IMR-90 (cell line): Measurements from ENCODE around the gene SLC9A1. TPM values are rescaled to one million over a fixed set of nuclear protein-coding genes. Genes with fewer than 3 reads are reported as not detected.

Experiments used
- ATAC-seq: fragments of 200-7000 bp; cut with Tn5 transposase; 2 replicates; pipeline ENCODE4 v1.9.1; 2020; ENCODE audit warnings: low read depth, mild to moderate bottlenecking, moderate library complexity
- BruUV-seq: library from RNA; stranded (reverse); fragments of 400-500 nt; replicated peaks from 2 replicates; lab custom pipeline; 2021; lab: Mats Ljungman, UMichigan
- CTCF ChIA-PET: fragments of 300-600 bp; formaldehyde crosslinking; extraction: SDS; loops from one replicate; lab custom pipeline; 2021; ENCODE audit warnings: antibody characterized with exemption; lab: Yijun Ruan, JAX
- POLR2A ChIA-PET: fragments of 300-600 bp; sonication (Branson Sonifier 250); formaldehyde crosslinking; loops from one replicate; lab custom pipeline; 2022; ENCODE audit warnings: antibody characterized with exemption; ENCODE audit not compliant: unreplicated experiment; lab: Charles Lee
- DNase-seq: peaks from one replicate; pipeline ENCODE4 v3.0.0; 2013
- H2AFZ ChIP-seq: replicated peaks from 2 replicates; pipeline ENCODE3; 2013; ENCODE audit warnings: low read length, mild to moderate bottlenecking; ENCODE audit not compliant: poor library complexity
- H2AK5ac ChIP-seq: 2 replicates; pipeline ENCODE4 v1.6.1; 2013; ENCODE audit warnings: low read depth, low read length, inconsistent platforms
- H2AK9ac ChIP-seq: replicated peaks from 2 replicates; pipeline ENCODE3; 2013; ENCODE audit warnings: mild to moderate bottlenecking, low read depth, low read length, moderate library complexity; ENCODE audit not compliant: poor library complexity
- H2BK120ac ChIP-seq: 2 replicates; pipeline ENCODE4 v1.6.1; 2013; ENCODE audit warnings: low read depth, low read length, inconsistent platforms
- H2BK15ac ChIP-seq: 3 replicates; pipeline ENCODE4 v1.6.1; 2013; ENCODE audit warnings: low read depth, low read length, inconsistent platforms
- H2BK20ac ChIP-seq: 2 replicates; pipeline ENCODE4 v1.6.1; 2013; ENCODE audit warnings: low read depth, mild to moderate bottlenecking, inconsistent platforms, low read length, moderate library complexity
- H2BK5ac ChIP-seq: 2 replicates; pipeline ENCODE4 v1.6.1; 2013; ENCODE audit warnings: mild to moderate bottlenecking, low read depth, low read length, inconsistent platforms; ENCODE audit not compliant: poor library complexity, severe bottlenecking
- H3K14ac ChIP-seq: replicated peaks from 2 replicates; pipeline ENCODE4 v1.6.1; 2013; ENCODE audit warnings: low read depth, low read length, inconsistent platforms
- H3K18ac ChIP-seq: 2 replicates; pipeline ENCODE4 v1.6.1; 2013; ENCODE audit warnings: low read depth, low read length, control low read depth
- H3K23ac ChIP-seq: 2 replicates; pipeline ENCODE4 v1.6.1; 2013; ENCODE audit warnings: low read depth, low read length, inconsistent platforms
- H3K27ac ChIP-seq: 2 replicates; pipeline ENCODE4 v1.5.1; 2013; ENCODE audit warnings: mild to moderate bottlenecking, control low read depth, low read length; ENCODE audit not compliant: insufficient read depth
- H3K27me3 ChIP-seq: 2 replicates; pipeline ENCODE4 v1.6.1; 2013; ENCODE audit warnings: low read length; ENCODE audit not compliant: control insufficient read depth, insufficient read depth
- H3K36me3 ChIP-seq: 2 replicates; pipeline ENCODE4 v1.6.1; 2013; ENCODE audit warnings: low read length, mixed read lengths; ENCODE audit not compliant: control insufficient read depth, insufficient read depth
- H3K4ac ChIP-seq: 2 replicates; pipeline ENCODE4 v1.6.1; 2013; ENCODE audit warnings: low read depth, low read length, inconsistent platforms
- H3K4me1 ChIP-seq: 2 replicates; pipeline ENCODE4 v1.6.1; 2013; ENCODE audit warnings: low read length, mixed read lengths; ENCODE audit not compliant: control insufficient read depth, insufficient read depth
- H3K4me2 ChIP-seq: 2 replicates; pipeline ENCODE4 v1.6.1; 2013; ENCODE audit warnings: low read depth, mild to moderate bottlenecking, control low read depth, low read length, moderate library complexity
- H3K4me3 ChIP-seq: 2 replicates; pipeline ENCODE4 v1.5.1; 2013; ENCODE audit warnings: low read depth, mild to moderate bottlenecking, control low read depth, low read length, moderate library complexity; ENCODE audit not compliant: insufficient read depth
- H3K56ac ChIP-seq: 2 replicates; pipeline ENCODE4 v1.6.1; 2013; ENCODE audit warnings: low read length, inconsistent platforms; ENCODE audit not compliant: insufficient read depth; ENCODE audit errors: extremely low read depth
- H3K79me1 ChIP-seq, 2 experiments: 2 replicates each; pipeline ENCODE4 v1.6.1; 2013; ENCODE audit warnings: low read length in 2 of 2, inconsistent platforms in 1 of 2, low read depth in 1 of 2
- H3K9ac ChIP-seq: 2 replicates; pipeline ENCODE4 v1.6.1; 2013; ENCODE audit warnings: low read depth, low read length, control low read depth
- H3K9me1 ChIP-seq: 2 replicates; pipeline ENCODE4 v1.6.1; 2013; ENCODE audit warnings: low read length, inconsistent platforms; ENCODE audit not compliant: insufficient read depth
- H3K9me3 ChIP-seq: 2 replicates; pipeline ENCODE4 v1.6.1; 2013; ENCODE audit warnings: low read length; ENCODE audit not compliant: control insufficient read depth, insufficient read depth
- H4K20me1 ChIP-seq: 2 replicates; pipeline ENCODE4 v1.6.1; 2013; ENCODE audit warnings: low read length, inconsistent platforms; ENCODE audit not compliant: insufficient read depth
- H4K5ac ChIP-seq: 2 replicates; pipeline ENCODE4 v1.6.1; 2013; ENCODE audit warnings: mild to moderate bottlenecking, low read depth, low read length, control low read depth
- H4K8ac ChIP-seq, 2 experiments: 2 replicates each; pipeline ENCODE4 v1.6.1; 2013; ENCODE audit warnings: low read depth in 2 of 2, low read length in 2 of 2, control low read depth in 1 of 2, inconsistent platforms in 1 of 2
- H4K91ac ChIP-seq: 2 replicates; pipeline ENCODE4 v1.6.1; 2013; ENCODE audit warnings: low read depth, low read length, inconsistent platforms; ENCODE audit not compliant: insufficient read depth
- BHLHE40 ChIP-seq: fragments of 150-350 bp; IDR thresholded peaks from 2 replicates; pipeline ENCODE4 v1.6.1; 2016; ENCODE audit warnings: mild to moderate bottlenecking, low read depth, low read length
- CEBPB ChIP-seq: IDR thresholded peaks from 2 replicates; pipeline ENCODE4 v1.6.1; 2012; ENCODE audit warnings: low read depth, low read length, improper control_type of control experiment
- CHD1 ChIP-seq: IDR thresholded peaks from 2 replicates; pipeline ENCODE4 v1.6.1; 2012; ENCODE audit warnings: low read depth, low read length, improper control_type of control experiment
- CTCF ChIP-seq: conservative IDR thresholded peaks from 2 replicates; pipeline ENCODE4 v1.5.1; 2012; ENCODE audit warnings: mild to moderate bottlenecking, low read depth, low read length, improper control_type of control experiment
- FOS ChIP-seq: fragments of 150-350 bp; IDR thresholded peaks from 2 replicates; pipeline ENCODE4 v1.6.1; 2016; ENCODE audit warnings: low read depth, low read length
- MAFK ChIP-seq: IDR thresholded peaks from 2 replicates; pipeline ENCODE4 v1.6.1; 2012; ENCODE audit warnings: low read depth, low read length, improper control_type of control experiment
- MAZ ChIP-seq: IDR thresholded peaks from 2 replicates; pipeline ENCODE4 v1.6.1; 2012; ENCODE audit warnings: low read depth, mild to moderate bottlenecking, low read length, improper control_type of control experiment, moderate library complexity, borderline replicate concordance
- MXI1 ChIP-seq: IDR thresholded peaks from 2 replicates; pipeline ENCODE4 v1.6.1; 2012; ENCODE audit warnings: low read depth, mild to moderate bottlenecking, low read length, moderate library complexity, borderline replicate concordance
- NFE2L2 ChIP-seq: fragments of 150-350 bp; IDR thresholded peaks from 2 replicates; pipeline ENCODE4 v1.6.1; 2016; ENCODE audit warnings: low read depth, mild to moderate bottlenecking, low read length
- POLR2A ChIP-seq: IDR thresholded peaks from 2 replicates; pipeline ENCODE4 v1.6.1; 2012; ENCODE audit warnings: mild to moderate bottlenecking, low read depth, low read length
- RAD21 ChIP-seq: IDR thresholded peaks from 2 replicates; pipeline ENCODE4 v1.6.1; 2012; ENCODE audit warnings: low read length, improper control_type of control experiment
- RCOR1 ChIP-seq: IDR thresholded peaks from 2 replicates; pipeline ENCODE4 v1.6.1; 2012; ENCODE audit warnings: mild to moderate bottlenecking, low read length, improper control_type of control experiment; ENCODE audit not compliant: insufficient replicate concordance
- SMC3 ChIP-seq: fragments of 150-350 bp; IDR thresholded peaks from 2 replicates; pipeline ENCODE4 v1.6.1; 2016; ENCODE audit warnings: low read depth, mild to moderate bottlenecking, antibody characterized with exemption, low read length, moderate library complexity
- USF2 ChIP-seq: fragments of 150-350 bp; IDR thresholded peaks from 2 replicates; pipeline ENCODE4 v1.6.1; 2017; ENCODE audit warnings: mild to moderate bottlenecking, antibody characterized with exemption, low read length, low read depth
- WGBS, 2 experiments: methylation state at CpG; one replicate each; pipeline versions ENCODE4 v1.1.5 to v1.1.7; 2013; ENCODE audit warnings: missing lambda C conversion rate in 2 of 2; ENCODE audit not compliant: insufficient read length in 1 of 2; ENCODE audit errors: extremely low coverage in 2 of 2; 5-methylcytosine and 5-hydroxymethylcytosine counted together
- dilution Hi-C: fragments of 300-500 bp; cut with HindIII; formaldehyde crosslinking; loops from one replicate; pipeline ENCODE4 v1.14.3; 2018; ENCODE audit warnings: low sequenced_read_pairs; ENCODE audit not compliant: unreplicated experiment
- in situ Hi-C: fragments of 300-500 bp; cut with MboI; formaldehyde crosslinking; loops from 3 replicates; pipeline ENCODE4 v1.14.3; 2019; ENCODE audit warnings: low sequenced_read_pairs, inconsistent platforms, mixed read lengths
- intact Hi-C: fragments of 100-400 bp; cut with micrococcal nuclease; formaldehyde crosslinking; loops from 2 replicates; pipeline ENCODE4 v1.10.0; 2022
- polyA plus RNA-seq, 3 experiments: library from polyadenylated mRNA; depleted of rRNA; stranded (reverse); fragments of >200 nt; gene quantifications; 2 replicates each; pipeline ENCODE4 v1.2.3, GENCODE V29; 2012; ENCODE audit warnings: low replicate concordance in 1 of 3
- total RNA-seq: library from RNA; depleted of rRNA; stranded (reverse); fragments of >200 nt; gene quantifications from 2 replicates; pipeline ENCODE4 v1.2.3, GENCODE V29; 2012

SLC9A1 gene
- total and polyA plus RNA-seq, 2 of the 4 experiments (the other 2 are of a cell fraction), result 2.0 to 21.2 TPM

GRCh38 chr1:27154469-27154990, 395 bp downstream of the SLC9A1 start:
- intact Hi-C loops, result loop anchor here (1.0 kb wide), 1 partner anchor 42 kb away; no protein-coding TSS in a partner anchor
- peak overlapping the region; percentile 5; the same call in 1 of the 2 replicates for H3K56ac ChIP-seq
- TF ChIP-seq CEBPB (no peak), BHLHE40 (no peak), FOS (no peak), MAFK (no peak), RAD21 (no peak), CHD1 (no peak), SMC3 (no peak), MXI1 (no peak), CTCF (no peak), USF2 (no peak), RCOR1 (no peak), POLR2A (no peak), NFE2L2 (no peak), MAZ (no peak)
- peak overlapping the region; percentile 72 for H3K27ac ChIP-seq
- ATAC-seq, result peak; percentile 21; the same call in 1 of the 2 replicates
- no peaks in the 10 kb centered on the region for H3K36me3 ChIP-seq
- no peak for DNase-seq
- peak overlapping the region; percentile 36 for H2BK5ac ChIP-seq
- peak overlapping the region; percentile 80 for H2AK9ac ChIP-seq
- H3K4me2 ChIP-seq, result peak overlapping the region; percentile 98
- peak overlapping the region; percentile 53; the same call in 1 of the 3 replicates for H2BK15ac ChIP-seq
- peak overlapping the region; percentile 75 for H2AFZ ChIP-seq
- peak overlapping the region; percentile 87 for H3K14ac ChIP-seq
- no peak overlapping the region for H2BK20ac ChIP-seq
- H3K4ac ChIP-seq, result peak overlapping the region; percentile 32
- POLR2A ChIA-PET, result interaction anchor here (0.6 to 1.5 kb wide), 5 partner anchors 9 to 124 kb away, joined by 3 to 9 read pairs (median 3); no protein-coding TSS in a partner anchor
- H4K5ac ChIP-seq, result peak overlapping the region; percentile 66
- WGBS, 2 experiments, result 8% methylated on average over 7 of the region's 20 CpGs; no CpG with 5 or more reads in 1 of the 2 experiments
- dilution Hi-C loops, result no loop called here
- peaks cover 24 to 49% of the 10 kb centered on the region in 2 experiments; a peak in 3 of 4 replicates for H3K79me1 ChIP-seq
- peak overlapping the region; percentile 79 for H3K23ac ChIP-seq
- H3K4me1 ChIP-seq, result peaks cover 31% of the 10 kb centered on the region
- H4K8ac ChIP-seq, result peak overlapping the region in 1 of 2 experiments; percentile 25; a peak in 2 of 4 replicates
- H3K27me3 ChIP-seq, result no peaks in the 10 kb centered on the region
- H2AK5ac ChIP-seq, result peak overlapping the region; percentile 83
- H3K9ac ChIP-seq, result peak overlapping the region; percentile 75
- H3K9me1 ChIP-seq, result peaks cover 28% of the 10 kb centered on the region
- H2BK120ac ChIP-seq, result peak overlapping the region; percentile 22
- H3K4me3 ChIP-seq, result peak overlapping the region; percentile 61
- peak overlapping the region; percentile 45 for H3K18ac ChIP-seq
- CTCF ChIA-PET, result interaction anchor here (0.6 to 1.6 kb wide), 6 partner anchors 10 to 307 kb away, joined by 3 to 7 read pairs (median 4); no protein-coding TSS in a partner anchor
- H4K91ac ChIP-seq, result peak overlapping the region; percentile 81
- in situ Hi-C loops, result loop anchor here (5.0 kb wide), 1 partner anchor 37 kb away; no protein-coding TSS in a partner anchor
- H4K20me1 ChIP-seq, result peaks cover 14% of the 10 kb centered on the region
- BruUV-seq, result TSS peak; percentile 83
- no peaks in the 10 kb centered on the region for H3K9me3 ChIP-seq
